RCC 7860 (cell line): Measurements from ENCODE around the gene CFAP91.
A peak's percentile ranks its signal among the peaks of the same experiment; 100 is the strongest.

Source experiments
- DNase-seq: peaks from one replicate; pipeline ENCODE4 v3.0.0-alpha.2; 2015; ENCODE audit warnings: low spot score
- FAIRE-seq: peaks from 2 replicates; lab custom pipeline; 2012; peaks lifted over from hg19 to GRCh38; lab: Jason Lieb, UNC

Gene CFAP91

DNA sequence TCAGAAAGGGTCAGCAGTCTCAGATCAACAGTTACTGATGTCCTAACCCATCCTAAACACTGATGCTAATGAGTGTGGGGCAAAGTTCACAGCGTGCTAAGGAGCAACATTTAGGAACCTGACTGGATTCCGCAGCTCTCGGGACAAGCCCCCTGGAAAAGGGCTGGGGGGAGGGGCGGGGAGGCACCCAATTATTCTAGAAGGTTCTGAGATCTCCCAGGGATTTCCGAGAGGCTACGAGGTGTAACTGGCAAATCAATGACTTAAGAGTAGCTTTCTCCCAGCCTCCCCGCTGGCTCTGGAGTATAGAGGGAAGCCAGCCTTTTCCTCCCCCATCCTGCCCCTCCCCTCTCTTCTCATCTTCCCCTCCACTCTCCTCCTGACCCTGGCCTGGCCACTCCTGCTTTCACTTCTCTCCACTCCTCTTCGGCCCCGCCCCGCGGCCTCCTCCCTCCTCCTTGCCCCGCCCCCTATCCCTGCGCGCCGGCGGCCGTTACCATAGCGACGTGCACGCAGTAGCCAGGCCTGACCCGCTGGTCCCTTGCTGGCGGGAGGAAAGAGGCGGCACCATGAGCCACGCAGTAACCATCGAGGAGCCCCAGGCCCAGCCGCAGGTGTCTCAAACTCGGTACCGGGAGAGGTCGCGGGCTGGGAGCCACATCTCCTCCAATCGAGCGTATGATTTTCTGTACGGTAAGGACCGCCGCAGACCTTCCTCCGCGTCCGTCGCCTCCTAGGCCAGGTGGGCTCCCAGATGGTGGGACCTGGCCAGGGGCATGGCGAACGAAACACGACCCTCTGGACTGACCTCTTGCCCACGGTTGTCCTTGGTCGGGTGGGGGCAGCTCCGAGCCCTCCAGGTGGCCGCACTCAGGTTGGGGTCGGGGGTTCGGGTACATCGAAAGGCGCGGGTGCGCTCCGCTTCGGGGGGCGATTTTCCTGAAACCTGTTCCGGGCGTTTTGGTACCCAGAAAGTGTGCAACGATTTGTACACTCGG, at the start of gene CFAP91:
CFAP91 (plus strand) TSS at position 493 of the 998 bp plus-strand sequence; CDS start at position 570, 77 bp downstream.
- DNase-seq (peak; percentile 59), FAIRE-seq (no peak)

- FAIRE-seq (no peak), DNase-seq (no peak)
Measured at GRCh38 chr3:119653876-119654275, 48.9 kb upstream of the CFAP91 start.

GRCh38 chr3:119657887-119658702, 44.7 kb upstream of the CFAP91 start:
- DNase-seq (no peak), FAIRE-seq (no peak)

- no peak for DNase-seq
- no peak for FAIRE-seq
Measured at GRCh38 chr3:119658994-119659393, 43.8 kb upstream of the CFAP91 start.

DNA sequence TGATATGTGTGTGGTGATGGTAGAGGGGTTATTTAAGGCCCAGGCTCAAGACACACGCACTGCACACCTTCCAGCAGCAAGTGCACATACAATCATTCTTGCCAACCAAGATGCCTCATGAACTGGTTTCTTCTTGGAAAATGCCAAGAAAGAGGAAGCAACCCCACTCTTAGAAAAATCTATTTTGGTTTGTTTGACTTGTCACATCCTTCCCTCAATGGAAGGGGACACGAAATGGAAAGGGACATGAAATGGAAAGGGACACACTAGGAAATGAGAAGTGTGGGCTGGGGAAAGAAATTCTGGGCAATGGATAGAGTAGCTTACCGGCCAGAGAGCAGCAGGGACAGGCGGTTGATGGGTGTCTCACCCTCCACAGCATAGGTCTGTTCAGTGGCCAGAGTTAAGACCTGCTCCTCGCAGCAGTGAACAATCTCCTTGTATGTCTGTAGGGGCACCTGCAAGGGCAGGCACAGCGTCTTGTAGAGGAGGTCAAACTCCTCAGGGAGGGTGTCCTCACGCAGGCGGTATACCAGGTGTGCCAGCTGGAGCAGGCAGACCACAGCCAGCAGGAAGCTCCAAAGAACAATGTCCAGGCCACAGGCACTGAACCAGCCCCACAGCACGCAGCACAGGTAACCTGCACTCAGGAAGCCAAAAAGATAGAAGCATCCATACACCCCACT, 43.1 kb upstream of the CFAP91 start:
- FAIRE-seq (no peak), DNase-seq (no peak)

- FAIRE-seq: no peak
- DNase-seq: no peak
Measured at GRCh38 chr3:119660474-119661440, 42.1 kb upstream of the CFAP91 start, which contains the start of gene POPDC2. Gene POPDC2 (minus strand): TSS chr3:119660589. CDS start chr3:119660423, 166 bp downstream.

DNA sequence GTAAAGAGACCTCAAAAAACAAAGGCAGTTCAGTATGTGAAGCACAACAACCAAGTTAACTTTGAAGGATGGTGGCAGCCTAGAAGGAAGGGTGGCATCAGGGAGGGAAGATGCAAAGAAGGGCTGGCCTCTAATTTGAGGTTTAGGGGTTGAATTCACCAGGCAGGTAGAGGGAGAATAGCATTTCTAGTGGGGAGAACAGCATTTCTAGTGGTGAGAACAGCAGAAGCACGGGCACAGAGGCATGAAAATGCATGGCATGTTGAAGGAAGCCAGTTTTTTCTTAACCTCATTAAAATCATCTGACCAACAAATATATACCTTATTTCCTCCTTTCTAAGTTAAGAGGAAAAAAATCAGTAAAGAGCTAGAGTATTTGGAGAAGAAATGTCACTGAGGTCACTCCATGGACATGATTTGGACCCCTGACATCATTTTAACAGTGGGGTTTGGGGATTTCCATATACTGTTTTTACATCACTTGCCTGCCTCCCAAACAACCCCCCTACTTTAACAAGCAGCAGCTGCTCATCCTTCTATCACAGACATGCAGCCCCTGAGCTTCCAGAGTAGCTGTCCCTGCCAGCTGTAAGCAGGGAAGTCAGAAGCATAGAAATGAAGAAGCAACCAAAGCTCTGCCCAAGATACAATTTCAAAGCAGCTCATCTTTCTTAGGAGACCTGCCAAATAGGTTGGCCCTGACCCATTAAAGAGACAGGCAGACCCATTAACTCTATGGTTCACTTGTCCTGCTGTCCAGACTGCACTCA, 40.0 kb upstream of the CFAP91 start:
- no peak for FAIRE-seq
- DNase-seq: no peak

GRCh38 chr3:119663885-119664284, 38.9 kb upstream of the CFAP91 start:
- DNase-seq (no peak), FAIRE-seq (no peak)

- FAIRE-seq: no peak
- no peak for DNase-seq
Measured at GRCh38 chr3:119664370-119664769, 38.5 kb upstream of the CFAP91 start.

- no peak for FAIRE-seq
- DNase-seq: peak; percentile 84
Measured at GRCh38 chr3:119664850-119665379, 37.9 kb upstream of the CFAP91 start.

- DNase-seq (no peak), FAIRE-seq (no peak)
Measured at GRCh38 chr3:119665954-119666559, 36.8 kb upstream of the CFAP91 start.

DNA sequence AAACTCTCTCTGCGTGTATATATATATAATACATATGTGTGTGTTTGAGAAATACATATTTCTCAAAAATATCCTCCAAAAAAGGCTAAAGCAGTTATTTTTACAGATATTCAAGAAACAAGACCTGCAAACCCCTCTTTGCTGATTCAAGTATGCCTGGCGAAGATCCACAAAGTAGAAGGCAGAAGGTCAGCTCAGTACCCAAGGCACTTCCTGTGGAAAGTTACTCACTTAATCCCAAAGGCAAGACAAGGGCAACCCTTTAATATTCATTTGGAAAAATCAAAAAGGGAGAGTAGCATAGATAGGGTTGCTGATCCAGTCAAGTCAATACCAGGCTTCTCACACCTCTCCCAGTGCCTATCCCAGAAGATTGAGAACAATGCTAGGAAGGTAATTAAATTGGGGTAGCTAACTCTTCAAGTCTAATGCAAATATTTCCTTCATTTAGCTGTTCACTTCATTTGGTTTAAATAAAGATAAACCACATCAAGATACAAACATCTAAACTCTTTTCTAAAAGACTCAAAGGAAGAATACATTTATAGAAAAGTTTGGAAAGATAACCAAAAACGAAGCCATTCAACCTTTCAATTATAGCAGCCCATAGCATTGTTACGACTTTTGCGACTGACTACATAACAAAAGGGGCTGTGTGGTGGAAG, 32.8 kb upstream of the CFAP91 start:
- DNase-seq (no peak), FAIRE-seq (no peak)

- DNase-seq (no peak), FAIRE-seq (no peak)
Measured at GRCh38 chr3:119672776-119673175, 30.0 kb upstream of the CFAP91 start.

DNA sequence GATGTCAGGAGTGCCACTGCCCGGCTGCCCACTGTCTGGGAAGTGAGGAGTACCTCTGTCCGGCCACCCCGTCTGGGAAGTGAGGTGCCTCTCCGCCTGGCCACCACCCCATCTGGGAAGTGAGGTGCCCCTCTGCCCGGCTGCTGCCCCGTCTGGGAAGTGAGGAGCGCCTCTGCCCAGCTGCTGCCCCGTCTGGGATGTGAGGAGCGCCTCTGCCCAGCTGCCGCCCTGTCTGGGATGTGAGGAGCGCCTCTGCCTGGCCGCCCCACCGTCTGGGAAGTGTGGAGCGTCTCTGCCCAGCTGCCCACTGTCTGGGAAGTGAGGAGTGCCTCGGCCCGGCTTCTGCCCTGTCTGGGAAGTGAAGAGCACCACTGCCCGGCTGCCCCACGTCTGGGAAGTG, 28.9 kb upstream of the CFAP91 start:
- FAIRE-seq (no peak), DNase-seq (no peak)

GRCh38 chr3:119675188-119675874, 27.5 kb upstream of the CFAP91 start:
- no peak for FAIRE-seq
- no peak for DNase-seq

GRCh38 chr3:119676020-119676419, 26.8 kb upstream of the CFAP91 start:
- DNase-seq (no peak), FAIRE-seq (no peak)
